HepG2 (cell line): Measurements from ENCODE around the gene TIAM2. TPM values are rescaled to one million over a fixed set of nuclear protein-coding genes. Genes with fewer than 3 reads are reported as not detected.

Source experiments
- ATAC-seq: fragments of 200-7000 bp; cut with Tn5 transposase; 3 replicates; pipeline ENCODE4 v1.9.1; 2020; ENCODE audit warnings: mild to moderate bottlenecking, moderate library complexity
- BruUV-seq: library from RNA; stranded (reverse); fragments of 400-500 nt; replicated peaks from 2 replicates; lab custom pipeline; 2021; lab: Mats Ljungman, UMichigan
- CTCF ChIA-PET: fragments of 300-600 bp; formaldehyde crosslinking; extraction: SDS; loops from one replicate; lab custom pipeline; 2021; ENCODE audit warnings: low total read pairs, inconsistent platforms, low intra/inter-chr PET ratio; lab: Yijun Ruan, JAX
- POLR2A ChIA-PET: fragments of 350-600 bp; sonication (Branson Sonifier 250); formaldehyde crosslinking; loops from one replicate; lab custom pipeline; 2020; ENCODE audit warnings: antibody characterized with exemption, inconsistent platforms; lab: Yijun Ruan, JAX
- DNase-seq: peaks from one replicate; pipeline ENCODE4 v3.0.0-alpha.2; 2015; ENCODE audit warnings: low spot score
- FAIRE-seq: peaks from 3 replicates; lab custom pipeline; 2011; peaks lifted over from hg19 to GRCh38; lab: Jason Lieb, UNC
- H2AFZ ChIP-seq: one replicate; pipeline ENCODE4 v1.6.1; 2011; ENCODE audit warnings: low read length, inconsistent platforms
- H3K27ac ChIP-seq: fragments of 300-600 bp; 3 replicates; pipeline ENCODE4 v1.8.0; 2011; ENCODE audit warnings: mixed run types, mild to moderate bottlenecking, mixed read lengths, low read length, inconsistent platforms; ENCODE audit not compliant: insufficient read depth; ENCODE audit errors: extremely low read length
- H3K27me3 ChIP-seq, 2 experiments: fragments of 200-600 bp in 1 of 2; 2 replicates in 1 of 2; 3 replicates in 1 of 2; pipeline versions ENCODE4 v1.6.0 to v1.8.0; 2011; ENCODE audit warnings: low read length in 2 of 2, mild to moderate bottlenecking in 2 of 2, moderate library complexity in 2 of 2, inconsistent platforms in 1 of 2; ENCODE audit not compliant: insufficient read depth in 2 of 2, control insufficient read depth in 1 of 2
- H3K36me3 ChIP-seq, 2 experiments: fragments of 200-600 bp in 1 of 2; replicated peaks in 1 of 2; 2 replicates in 1 of 2; 3 replicates in 1 of 2; pipeline versions ENCODE4 v1.5.1 to v1.8.0; 2011; ENCODE audit warnings: low read length in 2 of 2, inconsistent platforms in 1 of 2; ENCODE audit not compliant: insufficient read depth in 2 of 2, control insufficient read depth in 1 of 2
- H3K4me1 ChIP-seq: 2 replicates; pipeline ENCODE4 v1.5.1; 2012; ENCODE audit warnings: low read length, inconsistent platforms; ENCODE audit not compliant: insufficient read depth
- H3K4me2 ChIP-seq: 2 replicates; pipeline ENCODE4 v1.6.0; 2011; ENCODE audit warnings: low read depth, low read length, inconsistent platforms
- H3K4me3 ChIP-seq, 3 experiments: fragments of 200-600 bp in 1 of 3; sonication (generic), shearing (Covaris generic) in 1 of 3; replicated peaks in 1 of 3; 2 replicates each; pipeline ENCODE4 v1.5.1; 2011 to 2016; ENCODE audit warnings: low read length in 3 of 3, inconsistent platforms in 2 of 3, low read depth in 2 of 3, mild to moderate bottlenecking in 2 of 3, control low read depth in 1 of 3, mixed read lengths in 1 of 3; ENCODE audit not compliant: insufficient read depth in 1 of 3
- H3K79me2 ChIP-seq: one replicate; pipeline ENCODE4 v1.6.1; 2011; ENCODE audit warnings: low read length, inconsistent platforms; ENCODE audit not compliant: insufficient read depth
- H3K9ac ChIP-seq: 2 replicates; pipeline ENCODE4 v1.6.0; 2011; ENCODE audit warnings: mild to moderate bottlenecking, low read depth, low read length, inconsistent platforms; ENCODE audit not compliant: insufficient read depth
- H3K9me3 ChIP-seq: 2 replicates; pipeline ENCODE4 v1.5.1; 2012; ENCODE audit warnings: mild to moderate bottlenecking, low read length
- H4K20me1 ChIP-seq: 2 replicates; pipeline ENCODE4 v1.6.0; 2011; ENCODE audit warnings: inconsistent platforms, mild to moderate bottlenecking, low read length, moderate library complexity; ENCODE audit not compliant: insufficient read depth
- CEBPB ChIP-seq: IDR thresholded peaks from 2 replicates; pipeline ENCODE4 v1.6.1; 2011; ENCODE audit warnings: low read depth, low read length, improper control_type of control experiment, borderline replicate concordance
- EP300 ChIP-seq, 3 experiments: sonication (generic) in 1 of 3; formaldehyde crosslinking in 1 of 3; IDR thresholded peaks; 2 replicates each; pipeline versions ENCODE4 v1.5.1 to v1.6.1; 2011 to 2020; ENCODE audit warnings: low read depth in 2 of 3, low read length in 2 of 3, borderline replicate concordance in 1 of 3, improper control_type of control experiment in 1 of 3, mild to moderate bottlenecking in 1 of 3, missing genetic modification reagents in 1 of 3, moderate library complexity in 1 of 3
- KDM3A ChIP-seq: IDR thresholded peaks from 2 replicates; pipeline ENCODE4 v1.6.1; 2018; ENCODE audit warnings: low read depth, missing compliant biosample characterization
- SOX5 ChIP-seq: IDR thresholded peaks from 2 replicates; pipeline ENCODE4 v1.6.1; 2016; ENCODE audit warnings: borderline replicate concordance
- TCF7L2 ChIP-seq: IDR thresholded peaks from 2 replicates; pipeline ENCODE4 v1.6.1; 2011; ENCODE audit warnings: mild to moderate bottlenecking, low read depth, low read length, moderate library complexity
- ZNF616 ChIP-seq: sonication (generic); formaldehyde crosslinking; IDR thresholded peaks from 2 replicates; pipeline ENCODE4 v1.5.0; 2020; ENCODE audit warnings: low read depth, mild to moderate bottlenecking, missing genetic modification reagents
- ZNF770 ChIP-seq: sonication (generic); formaldehyde crosslinking; IDR thresholded peaks from 2 replicates; pipeline ENCODE4 v1.5.0; 2020; ENCODE audit warnings: mild to moderate bottlenecking, missing genetic modification reagents
- ZNF83 ChIP-seq: sonication (generic); formaldehyde crosslinking; IDR thresholded peaks from 2 replicates; pipeline ENCODE4 v1.4.0; 2020; ENCODE audit warnings: missing genetic modification reagents, mild to moderate bottlenecking, borderline replicate concordance
- WGBS: methylation state at CpG from one replicate; pipeline ENCODE4 v1.1.6; 2017; ENCODE audit warnings: low lambda C conversion rate; 5-methylcytosine and 5-hydroxymethylcytosine counted together
- in situ Hi-C: cut with HindIII; loops from 2 replicates; pipeline ENCODE4 v1.10.0; 2017; ENCODE audit warnings: low pct_unique_long_range_greater_than_20kb; ENCODE audit not compliant: extremely low pct_ligation_motif_present
- intact Hi-C: fragments of 100-400 bp; cut with micrococcal nuclease; formaldehyde crosslinking; loops from one replicate; pipeline ENCODE4 v1.10.0; 2022; ENCODE audit not compliant: unreplicated experiment
- polyA plus RNA-seq, 8 experiments: library from polyadenylated mRNA; depleted of rRNA in 3 of 8; stranded (reverse) in 7 of 8; unstranded in 1 of 8; fragments of >200 nt; fragmentation: Illumina TruSeq in 4 of 8; extraction: Trizol in 4 of 8; gene quantifications; 2 replicates each; pipeline versions ENCODE4 v1.2.1 to v1.2.3, GENCODE V29; 2011 to 2016; ENCODE audit warnings: low read depth in 4 of 8, missing spikeins in 1 of 8, mixed read lengths in 1 of 8; ENCODE audit not compliant: insufficient read depth in 1 of 8
- total RNA-seq, 5 experiments: library from RNA; depleted of rRNA; stranded (reverse); fragments of >200 nt; fragmentation: Illumina TruSeq; extraction: Trizol; gene quantifications; 2 replicates each; pipeline ENCODE4 v1.2.3, GENCODE V29; 2016; ENCODE audit warnings: low read depth in 1 of 5

Gene TIAM2
- total and polyA plus RNA-seq, 2 of the 13 experiments (the other 11 are each of a cell fraction or from before 2014, with no cell fraction given): 4.1 to 4.5 TPM

- WGBS: 99% methylated on average over 2 of the region's 2 CpGs
- intact Hi-C loops: no loop called here
- no peak overlapping the region for H3K27ac ChIP-seq
- H3K9me3 ChIP-seq: no peaks in the 10 kb centered on the region
- ATAC-seq (no peak), DNase-seq (no peak), FAIRE-seq (no peak)
- peaks cover 19 to 79% of the 10 kb centered on the region in 2 experiments for H3K36me3 ChIP-seq
- H4K20me1 ChIP-seq: no peaks in the 10 kb centered on the region; the same call in 1 of the 2 replicates
- ChIA-PET POLR2A (no interaction called here), CTCF (no interaction called here)
- no peak overlapping the region for H3K9ac ChIP-seq
- peaks cover 21% of the 10 kb centered on the region for H3K4me1 ChIP-seq
- H3K4me3 ChIP-seq: no peak overlapping the region
- no TSS peak for BruUV-seq
- TF ChIP-seq ZNF616 (CRISPR knock-in tag) (no peak), TCF7L2 (no peak), KDM3A (CRISPR knock-in tag) (no peak), ZNF83 (no peak), SOX5 (CRISPR knock-in tag) (no peak), ZNF770 (CRISPR knock-in tag) (no peak)
- H3K79me2 ChIP-seq: peaks cover 35% of the 10 kb centered on the region
- in situ Hi-C loops: no loop called here
- no peak overlapping the region for H2AFZ ChIP-seq
- H3K27me3 ChIP-seq: no peaks in the 10 kb centered on the region
- H3K4me2 ChIP-seq: no peak overlapping the region
Measured at GRCh38 chr6:155301867-155302266, 306.8 kb downstream of the TIAM2 start.

- H3K27me3 ChIP-seq: no peaks in the 10 kb centered on the region
- H3K36me3 ChIP-seq: peaks cover 21 to 80% of the 10 kb centered on the region in 2 experiments
- no peak overlapping the region for H3K4me3 ChIP-seq
- no peak overlapping the region for H2AFZ ChIP-seq
- BruUV-seq: no TSS peak
- peaks cover 35% of the 10 kb centered on the region for H3K4me1 ChIP-seq
- 93% methylated on average over 4 of the region's 4 CpGs for WGBS
- FAIRE-seq: no peak
- H3K9ac ChIP-seq: no peak overlapping the region
- ChIA-PET POLR2A (interaction anchor here (2.2 kb wide), 1 partner anchor 11 kb away, joined by 10 read pairs; the partner anchor contains the start of gene TFB1M), CTCF (no interaction called here)
- in situ Hi-C loops (no loop called here), intact Hi-C loops (no loop called here)
- H4K20me1 ChIP-seq: no peaks in the 10 kb centered on the region; the same call in 1 of the 2 replicates
- ATAC-seq: no peak
- TF ChIP-seq CEBPB (peak; percentile 35; the same call in 1 of the 2 replicates), EP300 (IDR thresholded peaks at IDR 0.05; ENCODE audit: low read depth in 2 of 2, low read length in 2 of 2) (no peak), EP300 (CRISPR knock-in tag; IDR thresholded peaks at IDR 0.05; ENCODE audit: borderline replicate concordance) (no peak)
- peaks cover 47% of the 10 kb centered on the region for H3K79me2 ChIP-seq
- DNase-seq: no peak
- no peaks in the 10 kb centered on the region for H3K9me3 ChIP-seq
- no peak overlapping the region for H3K27ac ChIP-seq
- H3K4me2 ChIP-seq: no peak overlapping the region
Measured at GRCh38 chr6:155303361-155303870, 308.3 kb downstream of the TIAM2 start.
